NB4 (cell line): Measurements from ENCODE around the gene DGKI.

Source experiments
- MYC ChIP-seq: IDR thresholded peaks from 2 replicates; pipeline ENCODE4 v1.6.1; 2011; ENCODE audit warnings: low read depth, low read length
- POLR2A ChIP-seq: IDR thresholded peaks from 2 replicates; pipeline ENCODE4 v1.6.1; 2011; ENCODE audit warnings: mild to moderate bottlenecking; ENCODE audit not compliant: insufficient read length; ENCODE audit errors: extremely low read depth
- TF ChIP-seq, protein P1 (sequence below): IDR thresholded peaks from one replicate; pipeline ENCODE4 v1.5.1; 2012; ENCODE audit warnings: low read depth, low read length

DNA sequence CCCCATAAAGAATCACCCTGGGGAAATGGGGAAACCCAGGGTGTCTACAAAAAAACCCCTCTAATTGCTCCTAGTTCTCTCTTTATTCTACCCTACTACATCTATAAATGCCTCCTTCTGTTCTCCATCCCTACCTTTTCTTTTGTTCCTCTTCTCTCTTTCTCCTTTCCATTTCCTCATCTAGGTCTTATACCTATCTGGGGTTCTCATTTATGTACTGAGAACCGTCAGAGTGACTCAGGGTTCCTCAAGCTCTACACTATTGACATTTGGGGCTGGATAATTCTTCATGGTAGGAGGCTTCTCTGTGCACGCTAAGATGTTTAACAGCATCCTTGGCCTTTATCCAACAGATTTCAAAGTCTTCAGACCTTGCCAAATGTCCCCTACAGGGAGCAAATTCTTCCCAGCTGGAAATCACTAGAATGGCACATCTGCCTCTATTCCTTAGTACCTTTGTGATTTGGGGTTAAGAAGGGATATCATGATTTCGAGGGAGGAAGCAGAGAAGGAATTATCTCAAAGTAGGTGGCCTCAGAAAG, 365.9 kb downstream of the DGKI start:
- TF ChIP-seq MYC (no peak), POLR2A (no peak)
- TF ChIP-seq, protein P1, sequence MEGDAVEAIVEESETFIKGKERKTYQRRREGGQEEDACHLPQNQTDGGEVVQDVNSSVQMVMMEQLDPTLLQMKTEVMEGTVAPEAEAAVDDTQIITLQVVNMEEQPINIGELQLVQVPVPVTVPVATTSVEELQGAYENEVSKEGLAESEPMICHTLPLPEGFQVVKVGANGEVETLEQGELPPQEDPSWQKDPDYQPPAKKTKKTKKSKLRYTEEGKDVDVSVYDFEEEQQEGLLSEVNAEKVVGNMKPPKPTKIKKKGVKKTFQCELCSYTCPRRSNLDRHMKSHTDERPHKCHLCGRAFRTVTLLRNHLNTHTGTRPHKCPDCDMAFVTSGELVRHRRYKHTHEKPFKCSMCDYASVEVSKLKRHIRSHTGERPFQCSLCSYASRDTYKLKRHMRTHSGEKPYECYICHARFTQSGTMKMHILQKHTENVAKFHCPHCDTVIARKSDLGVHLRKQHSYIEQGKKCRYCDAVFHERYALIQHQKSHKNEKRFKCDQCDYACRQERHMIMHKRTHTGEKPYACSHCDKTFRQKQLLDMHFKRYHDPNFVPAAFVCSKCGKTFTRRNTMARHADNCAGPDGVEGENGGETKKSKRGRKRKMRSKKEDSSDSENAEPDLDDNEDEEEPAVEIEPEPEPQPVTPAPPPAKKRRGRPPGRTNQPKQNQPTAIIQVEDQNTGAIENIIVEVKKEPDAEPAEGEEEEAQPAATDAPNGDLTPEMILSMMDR, result no peak
